Nephron progenitor cell (in vitro differentiated cells): ENCODE results near the gene SMLR1.

ENCODE experiments used
- DNase-seq: peaks from one replicate; pipeline ENCODE4 v3.0.0; 2021
- H3K27ac Mint-ChIP-seq: 2 replicates; pipeline ENCODE4 v1.8.0; 2021; ENCODE audit warnings: mild to moderate bottlenecking, moderate library complexity, mixed read lengths
- H3K27me3 Mint-ChIP-seq: 2 replicates; pipeline ENCODE4 v1.8.0; 2021; ENCODE audit warnings: mild to moderate bottlenecking, low read depth, mixed read lengths; ENCODE audit not compliant: poor library complexity
- H3K36me3 Mint-ChIP-seq: 2 replicates; pipeline ENCODE4 v1.8.0; 2021; ENCODE audit warnings: low read depth, mixed read lengths
- H3K4me1 Mint-ChIP-seq: 2 replicates; pipeline ENCODE4 v1.8.0; 2021; ENCODE audit warnings: mixed read lengths
- H3K4me3 Mint-ChIP-seq: 2 replicates; pipeline ENCODE4 v1.8.0; 2021; ENCODE audit warnings: mild to moderate bottlenecking, moderate library complexity, mixed read lengths
- H3K9me3 Mint-ChIP-seq: 2 replicates; pipeline ENCODE4 v1.8.0; 2021; ENCODE audit warnings: mild to moderate bottlenecking, moderate library complexity, mixed read lengths
- CTCF ChIP-seq: fragments of 200-600 bp; sonication (generic); IDR thresholded peaks from 2 replicates; pipeline ENCODE4 v1.5.0; 2021; ENCODE audit warnings: antibody characterized with exemption

The SMLR1 gene

DNA sequence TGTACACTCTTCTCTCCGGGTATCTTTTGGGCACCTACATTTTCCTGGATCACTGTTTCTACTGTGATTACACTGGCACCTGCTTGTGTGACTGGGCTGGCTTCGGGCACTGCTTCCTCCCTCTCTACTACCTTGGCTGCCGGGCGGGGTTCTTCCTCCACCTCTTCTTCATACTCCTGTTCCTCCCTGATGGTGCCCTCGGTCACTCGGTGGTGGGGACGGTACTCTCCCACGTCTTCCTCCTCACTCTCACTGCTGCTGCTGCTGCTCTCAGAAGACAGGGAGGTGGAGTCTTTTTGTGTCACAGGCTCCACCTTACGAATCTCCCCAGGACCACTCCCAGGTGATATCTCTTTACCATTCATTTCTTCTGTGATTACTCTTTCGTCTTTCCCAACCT is 42.5 kb downstream of the SMLR1 start:
- no peak overlapping the region for H3K27ac Mint-ChIP-seq
- no peak for TF ChIP-seq CTCF
- H3K9me3 Mint-ChIP-seq = no peaks in the 10 kb centered on the region
- no peak for DNase-seq
- H3K27me3 Mint-ChIP-seq = no peaks in the 10 kb centered on the region
- H3K4me3 Mint-ChIP-seq = no peak overlapping the region
- H3K36me3 Mint-ChIP-seq = peaks cover 20% of the 10 kb centered on the region
- peaks cover 4% of the 10 kb centered on the region for H3K4me1 Mint-ChIP-seq

GRCh38 chr6:130870179-130870880 is 43.1 kb downstream of the SMLR1 start:
- Mint-ChIP-seq H3K27ac (no peak overlapping the region), H3K4me3 (no peak overlapping the region), H3K9me3 (no peaks in the 10 kb centered on the region), H3K36me3 (peaks cover 15% of the 10 kb centered on the region), H3K4me1 (peaks cover 4% of the 10 kb centered on the region), H3K27me3 (no peaks in the 10 kb centered on the region)
- no peak for TF ChIP-seq CTCF
- no peak for DNase-seq

- peak; percentile 93 for TF ChIP-seq CTCF
- no peaks in the 10 kb centered on the region for H3K9me3 Mint-ChIP-seq
- H3K36me3 Mint-ChIP-seq = peaks cover 11% of the 10 kb centered on the region
- H3K27ac Mint-ChIP-seq = peak overlapping the region; percentile 48
- H3K4me3 Mint-ChIP-seq = no peak overlapping the region
- DNase-seq = peak; percentile 83
- H3K27me3 Mint-ChIP-seq = no peaks in the 10 kb centered on the region
- H3K4me1 Mint-ChIP-seq = peaks cover 4% of the 10 kb centered on the region
Measured at GRCh38 chr6:130872250-130873095, 45.3 kb downstream of the SMLR1 start.

- DNase-seq = no peak
- H3K27me3 Mint-ChIP-seq = no peaks in the 10 kb centered on the region
- peaks cover 4% of the 10 kb centered on the region for H3K4me1 Mint-ChIP-seq
- H3K27ac Mint-ChIP-seq = no peak overlapping the region
- H3K4me3 Mint-ChIP-seq = no peak overlapping the region
- H3K36me3 Mint-ChIP-seq = peaks cover 11% of the 10 kb centered on the region
- no peaks in the 10 kb centered on the region for H3K9me3 Mint-ChIP-seq
- TF ChIP-seq CTCF = no peak
Measured at GRCh38 chr6:130873746-130874145, 46.5 kb downstream of the SMLR1 start.

DNA sequence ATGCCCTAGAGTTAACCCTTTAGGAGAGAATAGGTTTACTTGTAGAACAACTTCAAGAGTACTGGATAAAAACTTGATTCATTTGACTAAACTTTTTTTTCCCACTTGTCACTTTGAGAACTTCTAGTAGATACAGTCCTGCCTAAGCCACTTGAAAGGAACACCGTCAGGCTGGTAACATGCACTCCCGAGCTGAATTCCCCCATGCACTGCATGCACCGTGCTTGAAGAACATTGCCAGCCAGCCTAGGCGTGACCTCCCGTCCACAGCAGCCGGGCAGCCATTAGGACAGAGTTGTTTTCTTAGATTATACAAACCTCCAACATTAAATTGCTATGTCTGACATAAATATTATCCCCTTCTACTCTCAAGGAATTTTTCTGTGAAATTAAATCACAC is 52.6 kb downstream of the SMLR1 start:
- no peaks in the 10 kb centered on the region for H3K27me3 Mint-ChIP-seq
- peaks cover 12% of the 10 kb centered on the region for H3K36me3 Mint-ChIP-seq
- H3K27ac Mint-ChIP-seq = peak overlapping the region; percentile 42
- H3K4me1 Mint-ChIP-seq = no peaks in the 10 kb centered on the region
- H3K9me3 Mint-ChIP-seq = no peaks in the 10 kb centered on the region
- DNase-seq = no peak
- H3K4me3 Mint-ChIP-seq = no peak overlapping the region
- TF ChIP-seq CTCF = no peak
